GM13976 (cell line): ENCODE measurements around the gene LCAT.
A peak's percentile ranks its signal among the peaks of the same experiment; 100 is the strongest.
"Not testable (repeated sequence)": the region's sequence is repeated elsewhere in the genome, so short reads cannot be mapped to it uniquely, and the experiment has no call there.

Source experiments
- DNase-seq: peaks from one replicate; pipeline ENCODE4 v3.0.0; 2012; ENCODE audit warnings: low spot score
- in situ Hi-C: fragments of 300-500 bp; cut with MboI; formaldehyde crosslinking; loops from one replicate; pipeline ENCODE4 v1.12.0; 2022; ENCODE audit warnings: low sequenced_read_pairs, mixed read lengths, inconsistent platforms; ENCODE audit not compliant: unreplicated experiment
- TF ChIP-seq, protein P1 (sequence below): IDR thresholded peaks from 2 replicates; pipeline ENCODE4 v1.5.1; 2012; ENCODE audit warnings: borderline replicate concordance, mild to moderate bottlenecking; ENCODE audit not compliant: insufficient read depth; ENCODE audit errors: extremely low read depth, missing control alignments, control extremely low read depth

LCAT gene

DNA sequence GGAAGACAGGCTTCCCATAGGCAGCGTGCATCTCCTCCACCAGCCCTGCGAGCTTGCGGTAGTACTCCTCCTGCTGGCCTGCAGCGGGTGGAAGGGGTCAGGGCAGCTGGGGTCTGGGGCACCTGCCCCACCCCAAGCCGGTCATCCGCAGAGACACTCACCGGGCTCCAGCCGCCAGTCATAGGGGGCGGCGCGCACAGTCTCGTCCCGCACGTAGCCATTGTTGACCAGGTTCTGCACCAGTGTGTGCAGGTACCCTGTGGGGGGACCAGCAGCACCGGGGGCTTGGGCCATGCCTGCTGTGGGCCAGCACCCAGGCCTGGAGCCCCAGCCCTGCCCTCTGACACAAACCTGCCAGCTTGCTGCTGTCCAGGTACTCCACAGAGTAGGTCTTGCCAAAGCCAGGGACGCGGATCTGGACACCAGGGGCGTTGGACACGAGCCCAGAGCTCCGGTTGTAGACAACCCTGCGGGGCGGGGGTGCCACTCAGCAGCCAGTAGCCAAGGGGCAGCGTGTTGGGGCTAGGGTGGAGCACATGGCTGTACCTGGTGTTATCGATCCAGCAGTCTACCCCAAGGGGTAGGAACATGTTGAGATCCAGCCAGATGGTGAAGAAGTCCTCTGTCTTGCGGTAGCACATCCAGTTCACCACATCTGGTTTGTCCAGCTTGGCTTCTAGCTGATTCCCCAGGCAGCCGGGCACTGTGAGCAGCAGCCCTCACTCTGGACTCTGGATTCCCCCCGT is 1.2 kb downstream of the LCAT start:
- TF ChIP-seq, protein P1, sequence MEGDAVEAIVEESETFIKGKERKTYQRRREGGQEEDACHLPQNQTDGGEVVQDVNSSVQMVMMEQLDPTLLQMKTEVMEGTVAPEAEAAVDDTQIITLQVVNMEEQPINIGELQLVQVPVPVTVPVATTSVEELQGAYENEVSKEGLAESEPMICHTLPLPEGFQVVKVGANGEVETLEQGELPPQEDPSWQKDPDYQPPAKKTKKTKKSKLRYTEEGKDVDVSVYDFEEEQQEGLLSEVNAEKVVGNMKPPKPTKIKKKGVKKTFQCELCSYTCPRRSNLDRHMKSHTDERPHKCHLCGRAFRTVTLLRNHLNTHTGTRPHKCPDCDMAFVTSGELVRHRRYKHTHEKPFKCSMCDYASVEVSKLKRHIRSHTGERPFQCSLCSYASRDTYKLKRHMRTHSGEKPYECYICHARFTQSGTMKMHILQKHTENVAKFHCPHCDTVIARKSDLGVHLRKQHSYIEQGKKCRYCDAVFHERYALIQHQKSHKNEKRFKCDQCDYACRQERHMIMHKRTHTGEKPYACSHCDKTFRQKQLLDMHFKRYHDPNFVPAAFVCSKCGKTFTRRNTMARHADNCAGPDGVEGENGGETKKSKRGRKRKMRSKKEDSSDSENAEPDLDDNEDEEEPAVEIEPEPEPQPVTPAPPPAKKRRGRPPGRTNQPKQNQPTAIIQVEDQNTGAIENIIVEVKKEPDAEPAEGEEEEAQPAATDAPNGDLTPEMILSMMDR, result no peak
- DNase-seq, result no peak
- in situ Hi-C loops, result no loop called here

DNA sequence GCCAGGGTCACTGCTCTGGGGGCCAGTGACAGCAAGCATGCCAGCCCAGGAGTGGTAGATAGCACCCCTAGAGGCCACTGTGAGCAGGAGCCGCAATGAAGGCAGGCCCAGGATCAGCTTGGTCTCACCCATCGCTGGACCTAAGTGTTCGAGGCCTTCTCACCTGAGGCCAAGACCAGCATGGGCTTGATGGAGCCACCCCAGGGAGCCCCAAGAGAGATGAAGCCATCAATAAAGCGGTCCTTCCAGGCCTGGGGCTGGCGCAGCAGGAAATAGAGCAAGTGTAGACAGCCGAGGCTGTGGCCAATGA is 1.8 kb downstream of the LCAT start:
- TF ChIP-seq, protein P1, result peak; percentile 60
- in situ Hi-C loops, result no loop called here
- peak; percentile 78 for DNase-seq

DNA sequence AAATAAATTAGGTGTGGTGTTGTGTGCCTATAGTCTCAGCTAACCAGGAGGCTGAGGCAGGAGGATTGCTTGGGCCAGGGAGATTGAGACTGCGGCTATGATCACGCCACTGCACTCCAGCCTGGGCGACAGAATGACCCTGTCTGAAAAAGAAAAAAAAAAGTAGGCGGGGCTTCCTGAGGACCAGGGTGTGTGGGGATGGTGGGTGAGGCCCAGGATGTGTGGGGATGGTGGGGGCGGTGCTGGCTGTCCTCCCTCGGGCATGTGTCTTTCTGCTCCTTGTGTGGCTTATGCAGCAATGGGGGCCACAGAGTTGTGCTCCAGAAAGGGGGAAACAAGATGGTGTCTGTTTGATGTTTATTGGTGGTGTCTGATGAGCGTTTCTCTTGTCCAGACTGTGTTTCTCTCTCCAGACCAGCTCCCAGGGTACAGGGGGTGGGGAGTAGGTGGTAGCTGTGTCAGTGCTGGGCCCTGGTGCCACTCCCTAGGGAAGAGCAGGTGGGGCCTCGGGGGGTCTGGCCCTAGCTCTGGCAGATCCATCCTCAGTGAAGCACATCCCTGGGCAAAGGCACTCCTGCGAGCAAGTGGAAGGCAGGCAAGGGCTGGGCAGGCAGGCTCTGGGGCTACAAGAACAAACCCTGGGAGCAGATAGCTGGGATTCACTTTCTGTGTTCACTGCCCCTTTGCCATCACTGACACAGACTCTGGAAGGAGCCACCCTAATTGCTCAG is 2.3 kb downstream of the LCAT start:
- in situ Hi-C loops, result no loop called here
- no peak for DNase-seq

DNA sequence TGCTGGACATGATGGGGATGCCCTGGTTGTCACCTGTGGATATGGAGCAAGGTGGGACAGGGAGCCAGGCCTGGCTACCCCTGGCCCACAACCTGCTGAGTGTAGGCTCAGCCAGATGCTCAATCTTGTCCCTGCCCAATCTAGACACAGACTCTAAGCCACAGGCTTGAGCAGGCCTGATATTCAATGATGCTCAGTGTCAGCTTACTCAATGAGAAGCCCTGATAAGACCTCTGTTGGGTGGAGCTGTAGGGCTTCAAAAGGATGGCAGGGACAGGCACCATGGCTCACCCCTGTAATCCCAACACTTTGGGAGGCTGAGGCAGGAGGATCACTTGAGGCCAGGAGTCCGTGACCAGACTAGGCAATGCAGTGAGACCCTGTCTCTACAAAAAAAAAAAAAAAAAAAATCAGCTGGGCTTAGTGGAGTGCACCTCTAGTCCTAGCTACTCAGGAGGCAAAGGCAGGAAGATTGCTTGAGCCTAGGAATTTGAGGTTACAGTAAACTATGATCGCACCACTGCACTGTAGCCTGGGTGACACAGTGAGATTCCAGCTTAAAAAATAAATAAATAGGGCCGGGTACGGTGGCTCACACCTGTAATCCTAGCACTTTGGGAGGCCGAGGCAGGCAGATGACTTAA is 3.4 kb downstream of the LCAT start:
- TF ChIP-seq, protein P1, result no peak
- DNase-seq, result no peak
- in situ Hi-C loops, result no loop called here

More for the DNA sequence above, 2.3 kb downstream of the LCAT start:
- TF ChIP-seq, protein P1, result no peak

DNA sequence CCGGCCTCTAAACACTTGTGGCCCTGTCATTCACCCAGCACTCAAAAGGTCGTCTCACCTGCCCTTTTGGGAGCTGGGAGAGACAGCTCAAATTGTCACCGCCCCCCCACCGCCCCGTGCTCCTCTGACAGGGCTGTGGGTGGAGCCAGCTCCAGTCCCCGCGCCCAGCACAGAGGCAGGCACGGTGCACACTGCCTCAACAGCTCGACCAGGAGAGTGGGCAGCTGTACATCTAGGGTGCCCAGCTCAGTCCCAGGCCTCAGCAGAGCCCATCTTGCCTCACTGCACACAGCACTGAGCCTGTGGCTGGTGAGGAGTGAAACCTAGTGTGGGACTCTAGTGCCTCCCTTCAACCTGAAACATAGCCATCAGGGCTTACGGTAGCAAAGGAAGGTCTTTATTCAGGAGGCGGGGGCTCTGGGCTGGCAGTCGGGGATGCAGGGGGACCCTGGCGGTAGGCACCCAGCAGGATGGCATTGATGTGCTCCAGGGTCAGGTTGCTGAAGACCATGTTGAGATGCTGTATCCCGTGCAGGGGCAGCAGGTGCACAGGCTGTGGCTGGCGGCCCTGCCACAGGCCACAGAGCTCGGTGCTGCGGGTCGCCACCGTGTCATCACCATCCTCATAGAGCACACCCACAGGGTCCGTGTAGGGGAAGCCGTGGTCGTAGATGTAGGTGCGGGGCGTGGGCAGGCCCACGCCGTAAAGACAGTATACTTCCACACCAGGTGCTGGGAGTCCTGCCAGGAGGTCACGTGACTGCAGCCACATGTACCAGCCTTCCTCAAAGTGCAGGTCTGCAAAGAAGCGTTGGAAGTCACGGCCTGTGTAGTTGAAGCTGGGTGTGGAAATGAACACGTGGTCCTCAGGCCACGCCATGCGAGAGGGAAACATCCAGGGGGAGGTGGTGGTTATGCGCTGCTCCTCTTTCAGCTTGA is 4.1 kb downstream of the LCAT start:
- no peak for DNase-seq
- in situ Hi-C loops, result no loop called here
- TF ChIP-seq, protein P1, result no peak

DNA sequence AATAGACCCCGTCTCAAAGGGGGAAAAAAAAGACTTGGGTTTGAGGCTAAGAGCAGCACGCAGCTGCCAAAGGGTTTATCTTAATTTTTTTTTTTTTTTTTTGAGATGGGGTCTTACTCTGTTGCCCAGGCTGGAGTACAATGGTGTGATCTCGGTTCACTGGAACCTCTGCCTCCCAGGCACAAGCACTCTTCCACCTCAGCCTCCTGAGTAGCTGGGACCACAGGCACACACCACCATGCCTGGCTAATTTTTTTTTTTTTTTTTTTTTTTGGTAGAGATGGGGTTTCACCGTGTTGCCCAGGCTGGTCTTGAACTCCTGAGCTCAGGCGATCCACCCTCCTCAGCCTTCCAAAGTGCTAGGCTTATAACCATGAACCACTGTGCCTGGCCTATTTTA is 6.2 kb downstream of the LCAT start:
- in situ Hi-C loops, result not testable (repeated sequence)

More for the DNA sequence above, 6.2 kb downstream of the LCAT start:
- not testable (repeated sequence) for DNase-seq
